ENCODE data around the gene CEACAM18.

DNA sequence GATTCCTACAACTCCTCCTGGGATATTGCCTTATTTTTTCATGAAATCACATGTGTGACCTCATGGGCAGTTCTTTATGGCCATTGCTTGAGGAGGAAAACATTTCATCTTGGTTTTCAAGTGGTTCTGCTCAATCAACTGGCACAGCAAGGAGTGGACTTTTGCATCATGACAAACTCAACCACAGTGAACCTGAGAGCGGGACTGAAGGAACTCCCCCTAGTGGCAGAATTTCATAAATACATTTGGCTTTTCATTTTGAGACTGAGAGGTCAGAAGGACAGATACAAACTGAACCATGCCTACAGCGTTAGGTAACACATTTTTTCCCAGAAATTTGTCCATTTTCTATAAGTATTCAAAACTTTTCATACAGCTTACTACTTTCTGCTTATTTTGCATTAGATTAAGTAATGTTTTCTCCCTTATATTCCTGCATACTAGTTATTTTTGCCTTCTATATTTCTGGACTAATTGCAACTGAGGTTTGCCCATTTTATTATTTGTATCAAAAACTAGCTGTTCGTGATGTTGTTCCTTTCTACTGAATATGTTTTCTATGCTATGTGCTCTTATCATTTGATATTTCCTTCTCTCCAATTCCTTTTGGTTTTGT is 36.6 kb downstream of the CEACAM18 start:
- TF ChIP-seq, protein P1, sequence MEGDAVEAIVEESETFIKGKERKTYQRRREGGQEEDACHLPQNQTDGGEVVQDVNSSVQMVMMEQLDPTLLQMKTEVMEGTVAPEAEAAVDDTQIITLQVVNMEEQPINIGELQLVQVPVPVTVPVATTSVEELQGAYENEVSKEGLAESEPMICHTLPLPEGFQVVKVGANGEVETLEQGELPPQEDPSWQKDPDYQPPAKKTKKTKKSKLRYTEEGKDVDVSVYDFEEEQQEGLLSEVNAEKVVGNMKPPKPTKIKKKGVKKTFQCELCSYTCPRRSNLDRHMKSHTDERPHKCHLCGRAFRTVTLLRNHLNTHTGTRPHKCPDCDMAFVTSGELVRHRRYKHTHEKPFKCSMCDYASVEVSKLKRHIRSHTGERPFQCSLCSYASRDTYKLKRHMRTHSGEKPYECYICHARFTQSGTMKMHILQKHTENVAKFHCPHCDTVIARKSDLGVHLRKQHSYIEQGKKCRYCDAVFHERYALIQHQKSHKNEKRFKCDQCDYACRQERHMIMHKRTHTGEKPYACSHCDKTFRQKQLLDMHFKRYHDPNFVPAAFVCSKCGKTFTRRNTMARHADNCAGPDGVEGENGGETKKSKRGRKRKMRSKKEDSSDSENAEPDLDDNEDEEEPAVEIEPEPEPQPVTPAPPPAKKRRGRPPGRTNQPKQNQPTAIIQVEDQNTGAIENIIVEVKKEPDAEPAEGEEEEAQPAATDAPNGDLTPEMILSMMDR (IDR thresholded peaks at IDR 0.05; ENCODE audit: low read depth, low read length): peak; percentile 57
- no peak for TF ChIP-seq POLR2A (IDR thresholded peaks at IDR 0.05; ENCODE audit: extremely low read depth, insufficient read length)
- TF ChIP-seq, protein P2, sequence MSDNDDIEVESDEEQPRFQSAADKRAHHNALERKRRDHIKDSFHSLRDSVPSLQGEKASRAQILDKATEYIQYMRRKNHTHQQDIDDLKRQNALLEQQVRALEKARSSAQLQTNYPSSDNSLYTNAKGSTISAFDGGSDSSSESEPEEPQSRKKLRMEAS (IDR thresholded peaks at IDR 0.05; ENCODE audit: low read depth, low read length): no peak
